Endothelial cell of umbilical vein (primary cell): ENCODE measurements around the gene FALEC.

Experiments used
- EZH2 ChIP-seq: IDR thresholded peaks from 2 replicates; pipeline ENCODE4 v1.6.1; 2012; ENCODE audit warnings: borderline replicate concordance, low read depth, mild to moderate bottlenecking, moderate library complexity, low read length, inconsistent platforms; ENCODE audit not compliant: severe bottlenecking
- GATA2 ChIP-seq: IDR thresholded peaks from 2 replicates; pipeline ENCODE4 v1.7.0; 2011; ENCODE audit warnings: low read depth, mild to moderate bottlenecking, moderate library complexity, mixed read lengths, low read length; ENCODE audit not compliant: insufficient read length, insufficient read depth
- JUN ChIP-seq: IDR thresholded peaks from 2 replicates; pipeline ENCODE4 v1.6.1; 2011; ENCODE audit warnings: borderline replicate concordance, low read depth; ENCODE audit not compliant: insufficient read length, insufficient read depth
- POLR2A ChIP-seq: IDR thresholded peaks from 2 replicates; pipeline ENCODE4 v1.6.1; 2012; ENCODE audit warnings: low read depth, mild to moderate bottlenecking, control low read depth, low read length
- TF ChIP-seq, protein P1 (sequence below), 2 donors: IDR thresholded peaks; 1 replicate in 1 of 2; 2 replicates in 1 of 2; pipeline ENCODE4 v1.5.1; 2011; ENCODE audit warnings: low read length in 2 of 2, mild to moderate bottlenecking in 2 of 2, moderate library complexity in 2 of 2, control low read depth in 1 of 2, inconsistent platforms in 1 of 2, low read depth in 1 of 2; ENCODE audit not compliant: insufficient read depth in 1 of 2; ENCODE audit errors: extremely low read depth in 1 of 2

DNA sequence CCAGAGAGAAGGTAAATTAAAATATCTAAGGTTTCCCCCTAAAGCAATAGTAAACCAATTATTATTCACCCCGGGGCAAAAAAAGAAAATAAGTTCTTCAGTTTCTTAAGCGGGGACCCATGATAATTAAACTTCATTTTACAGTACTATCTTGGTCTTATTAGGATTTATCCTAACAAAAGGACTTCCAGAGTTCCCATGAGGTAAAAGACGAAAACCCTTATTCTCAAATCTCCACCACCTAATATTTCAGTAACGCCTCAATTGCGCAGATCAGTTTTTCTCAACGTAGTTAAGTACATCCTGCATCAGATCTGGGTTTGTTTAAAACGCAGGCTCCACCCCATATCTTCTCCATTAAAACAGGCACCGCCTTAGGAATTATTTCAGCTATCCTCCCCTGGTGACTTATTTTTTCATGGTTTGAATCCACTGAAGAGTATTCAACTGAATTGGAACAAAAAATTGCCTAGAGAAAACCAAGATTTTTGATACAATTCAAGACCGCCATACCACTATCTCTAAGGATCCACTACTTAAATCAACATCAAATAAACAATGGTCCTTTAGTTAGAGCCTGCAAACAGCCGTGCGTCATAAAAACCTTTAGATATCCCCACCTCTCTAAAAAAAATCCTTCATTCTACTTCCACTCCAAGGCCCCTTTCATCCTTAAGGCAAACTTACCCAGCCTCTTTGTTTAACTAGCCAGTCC, 62.2 kb downstream of the FALEC start:
- TF ChIP-seq, protein P1, sequence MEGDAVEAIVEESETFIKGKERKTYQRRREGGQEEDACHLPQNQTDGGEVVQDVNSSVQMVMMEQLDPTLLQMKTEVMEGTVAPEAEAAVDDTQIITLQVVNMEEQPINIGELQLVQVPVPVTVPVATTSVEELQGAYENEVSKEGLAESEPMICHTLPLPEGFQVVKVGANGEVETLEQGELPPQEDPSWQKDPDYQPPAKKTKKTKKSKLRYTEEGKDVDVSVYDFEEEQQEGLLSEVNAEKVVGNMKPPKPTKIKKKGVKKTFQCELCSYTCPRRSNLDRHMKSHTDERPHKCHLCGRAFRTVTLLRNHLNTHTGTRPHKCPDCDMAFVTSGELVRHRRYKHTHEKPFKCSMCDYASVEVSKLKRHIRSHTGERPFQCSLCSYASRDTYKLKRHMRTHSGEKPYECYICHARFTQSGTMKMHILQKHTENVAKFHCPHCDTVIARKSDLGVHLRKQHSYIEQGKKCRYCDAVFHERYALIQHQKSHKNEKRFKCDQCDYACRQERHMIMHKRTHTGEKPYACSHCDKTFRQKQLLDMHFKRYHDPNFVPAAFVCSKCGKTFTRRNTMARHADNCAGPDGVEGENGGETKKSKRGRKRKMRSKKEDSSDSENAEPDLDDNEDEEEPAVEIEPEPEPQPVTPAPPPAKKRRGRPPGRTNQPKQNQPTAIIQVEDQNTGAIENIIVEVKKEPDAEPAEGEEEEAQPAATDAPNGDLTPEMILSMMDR (IDR thresholded peaks at IDR 0.05; ENCODE audit: extremely low read depth in 1 of 2, insufficient read depth in 1 of 2, low read depth in 1 of 2, low read length in 2 of 2): no peak
- TF ChIP-seq EZH2 (no peak), JUN (no peak), POLR2A (no peak), GATA2 (no peak)
